Non-pigmented ciliary epithelial cell (primary cell): ENCODE data around the gene FMNL2.

ENCODE experiments used
- DNase-seq: peaks from one replicate; pipeline ENCODE4 v3.0.0-alpha.2; 2010; ENCODE audit warnings: low read depth

FMNL2 gene

DNA sequence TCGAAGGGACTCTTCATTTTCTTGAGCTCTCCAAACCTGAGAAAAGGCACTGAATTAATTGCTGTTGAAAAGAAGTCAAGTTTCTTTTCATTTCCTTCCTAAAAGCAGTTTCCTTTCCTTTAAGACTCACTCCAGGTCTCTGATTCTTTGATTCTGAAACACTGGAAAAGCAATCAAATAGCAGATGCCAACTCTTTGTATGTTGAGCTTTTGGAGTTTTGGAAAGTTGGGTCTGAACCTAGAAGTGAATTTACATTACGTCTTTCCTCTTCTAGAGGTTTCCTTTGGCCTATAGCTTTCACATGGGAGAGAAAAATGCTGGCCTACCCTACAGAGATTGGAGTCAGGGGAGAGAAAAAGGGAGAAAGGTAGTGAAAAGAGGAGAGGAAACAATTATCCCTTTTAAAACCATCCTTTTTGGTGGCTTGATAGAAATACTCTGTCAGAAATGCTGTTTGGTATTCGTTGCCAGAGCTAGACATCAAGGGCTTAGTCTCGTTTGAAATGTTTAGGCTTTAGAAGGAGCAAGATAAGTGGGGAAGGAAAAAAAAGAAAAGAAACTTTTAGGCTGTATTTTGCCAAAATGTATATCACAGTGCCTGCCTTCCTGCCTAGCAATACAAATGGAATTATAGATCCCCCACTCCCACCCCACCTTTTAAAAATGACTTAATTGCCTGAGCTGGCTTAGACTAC, 194.6 kb downstream of the FMNL2 start:
- no peak for DNase-seq

- DNase-seq: no peak
Measured at GRCh38 chr2:152532241-152532640, 197.3 kb downstream of the FMNL2 start.

DNA sequence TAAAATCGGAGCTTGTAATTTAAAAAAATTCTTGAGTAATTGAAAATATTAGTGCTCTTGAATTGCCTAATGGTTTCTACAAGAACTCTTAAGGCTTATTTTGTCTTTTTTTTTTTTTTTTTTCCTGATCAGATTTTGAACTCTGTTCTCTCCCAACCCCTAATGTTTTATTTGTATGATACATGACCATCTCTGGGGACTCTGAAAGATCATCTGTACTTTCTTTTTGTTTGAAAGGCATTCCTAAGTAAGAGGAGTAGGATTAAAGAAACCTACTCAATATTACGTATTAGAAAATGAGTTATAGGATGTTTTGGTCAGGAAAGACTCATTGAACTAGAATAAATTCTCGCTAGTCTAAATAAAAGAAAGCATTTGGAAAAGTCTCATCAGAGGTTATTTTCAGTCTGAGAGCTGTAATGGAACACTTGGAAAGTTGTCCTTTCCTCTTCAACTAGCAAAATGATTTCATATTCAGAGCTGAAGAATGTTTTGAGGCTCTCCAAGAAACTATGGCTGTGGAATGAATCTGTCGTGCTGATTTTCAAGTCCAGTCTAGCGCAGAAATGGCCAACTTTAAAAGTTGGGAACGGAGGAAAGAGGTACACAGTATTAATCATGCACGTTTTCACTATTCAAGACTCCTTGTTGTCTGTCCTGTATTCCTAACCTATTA, 199.6 kb downstream of the FMNL2 start:
- no peak for DNase-seq

DNA sequence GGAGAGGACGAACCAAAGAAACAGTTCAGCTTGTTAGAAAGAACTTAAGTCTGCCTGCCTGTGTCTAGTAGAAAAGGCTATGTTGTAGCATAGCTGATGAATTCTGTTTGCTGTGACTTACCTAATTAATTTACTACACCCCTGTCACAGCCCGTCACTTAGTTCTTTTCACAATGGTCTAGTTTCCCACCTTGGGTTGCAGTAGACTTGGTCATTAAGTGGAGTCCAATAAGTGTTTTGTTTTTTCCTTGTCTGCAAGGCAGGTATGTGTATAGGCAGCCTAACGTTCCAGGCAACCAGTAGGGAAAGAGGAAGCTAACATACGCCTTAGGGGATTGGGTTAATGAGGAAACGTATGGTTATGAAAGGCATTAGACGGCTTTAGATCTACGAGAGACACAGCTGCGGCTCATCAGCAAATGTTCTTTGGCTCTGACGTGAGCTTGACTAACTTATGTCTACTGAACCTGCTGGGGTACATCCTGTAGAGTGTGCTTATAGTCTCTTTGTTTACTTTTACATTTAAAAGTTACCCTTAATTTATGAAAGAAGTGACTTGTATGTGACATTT, 202.2 kb downstream of the FMNL2 start:
- no peak for DNase-seq

DNA sequence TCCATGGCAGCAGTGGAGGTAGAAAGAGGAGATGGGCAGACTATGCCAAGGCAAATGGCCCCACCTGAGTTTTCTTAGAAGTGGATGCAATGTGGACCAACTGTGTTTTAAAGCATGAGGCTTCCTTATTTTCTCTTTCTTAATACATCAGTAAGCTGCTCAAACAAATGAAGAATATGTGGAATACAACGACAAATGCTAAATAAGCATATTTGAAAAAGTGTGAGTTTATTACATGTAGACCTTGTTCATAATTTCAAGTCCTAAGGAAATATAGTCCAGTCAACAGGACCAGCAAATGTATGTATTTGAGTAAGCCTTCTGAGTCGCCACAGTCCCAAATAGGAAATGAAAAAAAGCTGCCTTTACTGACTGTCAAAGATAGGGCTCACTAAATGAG, 204.4 kb downstream of the FMNL2 start:
- DNase-seq: no peak

DNA sequence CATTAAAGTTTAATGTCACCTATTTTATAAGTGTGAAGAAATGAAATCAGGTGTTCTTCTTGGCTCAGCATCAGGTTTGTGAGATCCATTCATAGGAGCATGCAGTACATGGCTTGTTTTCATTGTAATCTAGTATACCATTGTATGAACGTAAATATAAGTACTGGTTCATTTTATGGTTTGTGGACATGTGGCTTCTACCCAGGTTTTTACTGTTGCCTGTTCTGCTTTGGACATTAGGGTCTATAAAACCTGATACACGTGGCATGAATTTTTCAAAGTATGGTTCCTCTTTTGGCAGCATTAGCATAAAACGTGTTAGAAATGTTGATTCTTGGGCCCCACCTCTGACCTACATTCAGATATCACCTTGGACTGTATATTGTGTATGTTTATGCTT, 206.7 kb downstream of the FMNL2 start:
- no peak for DNase-seq

DNA sequence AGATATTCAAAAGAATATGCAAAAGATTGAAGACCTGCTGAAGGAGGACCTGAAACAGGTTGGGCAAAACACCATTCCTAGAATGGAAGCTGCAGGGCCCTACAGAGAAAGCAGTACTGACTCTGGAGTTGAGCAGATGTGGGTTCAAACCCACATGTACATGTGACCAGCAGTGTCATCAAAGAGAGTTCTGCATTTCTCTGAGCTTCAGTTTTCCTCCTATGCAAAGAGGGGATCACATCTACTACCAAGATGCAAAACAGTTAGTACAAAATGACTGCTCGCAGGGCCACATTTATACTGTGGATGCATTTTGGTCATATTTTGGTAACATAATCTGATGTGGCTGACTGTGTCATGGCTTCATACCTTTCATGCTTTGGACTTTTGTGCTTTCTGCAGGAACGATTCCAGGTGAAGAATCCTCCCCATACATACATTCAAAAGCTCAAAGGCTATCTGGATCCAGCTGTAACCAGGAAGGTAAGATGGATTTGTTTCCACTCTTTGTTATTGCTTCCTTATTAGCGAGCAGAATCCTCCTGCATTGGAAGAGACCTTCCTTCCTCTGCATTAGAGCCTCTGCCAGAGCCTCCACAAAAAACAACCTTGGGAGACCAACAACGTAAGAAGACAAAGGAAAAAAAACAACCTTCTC, 207.5 kb downstream of the FMNL2 start:
- no peak for DNase-seq

- DNase-seq: peak; percentile 89
Measured at GRCh38 chr2:152542995-152543481, 208.1 kb downstream of the FMNL2 start.

DNA sequence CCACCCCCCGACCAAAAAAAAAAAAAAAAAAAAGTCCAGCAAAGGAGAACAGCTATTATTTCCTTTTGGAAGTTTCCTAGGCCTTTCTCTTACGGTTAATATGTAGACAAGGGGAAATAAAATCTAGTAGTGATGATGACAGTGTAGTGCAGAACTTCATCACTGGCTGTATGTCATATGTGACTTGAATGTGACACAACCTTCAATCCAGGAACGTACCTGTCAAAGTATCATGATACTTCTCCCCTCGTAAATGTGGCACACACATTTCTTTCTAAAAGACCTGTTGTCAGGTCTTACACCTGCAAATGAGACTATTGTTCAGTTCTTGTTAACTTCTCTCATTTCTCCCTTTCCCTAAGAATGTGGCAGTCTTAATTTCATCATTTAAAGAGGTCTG, 208.7 kb downstream of the FMNL2 start:
- no peak for DNase-seq

DNA sequence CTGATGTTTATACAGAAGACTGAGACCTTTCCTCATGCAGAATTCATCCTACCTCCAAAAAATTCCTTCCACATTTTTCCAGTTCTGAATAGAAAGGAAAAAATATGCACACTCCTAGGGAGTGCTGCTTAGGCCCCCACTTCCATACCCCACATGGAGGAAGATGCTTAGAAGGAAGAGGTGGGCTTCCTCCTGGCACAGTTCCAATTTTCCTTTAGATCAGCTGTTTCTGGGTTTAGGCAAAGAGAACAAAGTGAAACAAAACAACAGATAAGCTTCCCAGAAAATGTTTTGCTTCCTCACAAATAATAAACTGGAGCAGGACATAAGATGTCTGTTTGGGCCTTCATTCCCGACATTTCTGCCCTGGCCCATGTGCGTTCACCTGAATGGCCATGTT, 209.7 kb downstream of the FMNL2 start:
- DNase-seq: no peak

- no peak for DNase-seq
Measured at GRCh38 chr2:152546230-152546837, 211.4 kb downstream of the FMNL2 start.

DNA sequence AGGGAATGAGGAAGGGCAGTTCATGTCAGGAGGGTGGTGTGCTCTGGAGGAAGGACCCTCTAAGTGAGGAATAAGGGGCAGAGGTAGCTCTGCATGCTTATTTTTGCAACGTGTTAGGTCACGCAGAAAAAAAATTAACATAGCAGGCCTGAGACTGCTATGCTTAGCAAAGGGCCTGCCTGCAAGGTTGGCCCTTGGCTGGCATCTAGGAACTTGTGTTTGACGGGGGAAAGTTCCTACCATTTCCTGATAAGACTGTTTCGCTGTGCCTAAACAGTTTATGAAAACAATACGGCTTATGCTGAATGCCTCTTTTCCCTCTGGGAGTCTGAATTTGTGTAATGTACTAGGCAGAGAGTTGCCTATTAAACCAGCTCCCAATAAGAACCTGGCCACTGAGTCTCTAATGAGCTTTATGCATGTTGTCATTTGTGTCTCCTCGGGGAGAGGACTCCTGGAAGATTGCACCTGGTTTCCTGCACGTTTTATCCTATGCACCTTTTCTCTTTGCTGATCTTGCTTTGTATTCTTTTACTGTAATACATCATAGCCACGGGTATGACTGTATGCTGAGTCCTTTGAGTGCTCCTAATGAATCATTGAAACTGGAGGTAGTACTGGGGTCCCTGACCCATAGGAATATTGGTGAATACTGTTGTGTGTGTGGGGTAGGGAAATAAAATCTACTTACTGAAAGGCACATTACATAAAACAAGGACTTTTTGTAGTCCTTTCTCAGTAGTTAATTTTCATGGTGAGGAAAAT, 213.3 kb downstream of the FMNL2 start:
- DNase-seq: no peak

DNA sequence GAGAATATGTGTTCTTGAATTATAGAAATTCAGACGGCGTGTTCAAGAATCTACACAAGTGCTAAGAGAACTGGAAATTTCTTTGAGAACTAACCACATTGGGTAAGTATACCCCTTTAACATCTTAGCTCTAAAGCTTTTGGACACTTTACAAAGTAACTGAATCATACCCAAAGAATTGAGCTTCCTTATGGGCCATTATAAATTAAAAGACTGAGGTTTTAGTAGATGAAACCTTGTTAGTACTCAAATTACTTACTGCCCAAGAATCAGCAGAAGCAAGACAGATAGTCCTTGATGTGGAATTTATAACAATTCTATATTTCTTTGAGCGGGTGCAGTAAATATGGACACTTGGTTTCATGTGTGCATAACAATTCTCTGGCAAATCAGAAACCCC, 214.0 kb downstream of the FMNL2 start:
- DNase-seq: no peak

- no peak for DNase-seq
Measured at GRCh38 chr2:152549423-152549822, 214.4 kb downstream of the FMNL2 start.

GRCh38 chr2:152550386-152550785, 215.4 kb downstream of the FMNL2 start:
- no peak for DNase-seq

GRCh38 chr2:152552888-152553287, 217.9 kb downstream of the FMNL2 start:
- no peak for DNase-seq

DNA sequence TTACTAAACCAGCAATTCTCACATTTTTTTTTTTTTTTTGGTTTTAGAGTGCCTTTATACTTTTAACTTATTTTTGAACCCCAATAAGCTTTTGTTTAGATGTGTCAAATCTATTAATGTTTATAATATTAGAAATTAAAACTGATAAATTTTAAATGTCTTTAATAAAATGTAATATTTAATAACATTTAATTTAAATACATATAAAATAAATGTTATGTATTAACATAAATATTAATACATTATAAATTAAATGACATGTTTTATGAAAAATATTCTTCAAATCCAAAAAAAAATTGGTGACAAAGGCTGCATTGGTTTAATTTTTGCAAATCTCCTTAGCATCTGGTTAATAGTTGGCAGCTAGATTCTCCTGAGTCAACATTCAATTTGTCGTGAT, 218.5 kb downstream of the FMNL2 start:
- no peak for DNase-seq

GRCh38 chr2:152555048-152555447, 220.1 kb downstream of the FMNL2 start:
- DNase-seq: no peak

GRCh38 chr2:152556506-152556905, 221.5 kb downstream of the FMNL2 start:
- DNase-seq: no peak

DNA sequence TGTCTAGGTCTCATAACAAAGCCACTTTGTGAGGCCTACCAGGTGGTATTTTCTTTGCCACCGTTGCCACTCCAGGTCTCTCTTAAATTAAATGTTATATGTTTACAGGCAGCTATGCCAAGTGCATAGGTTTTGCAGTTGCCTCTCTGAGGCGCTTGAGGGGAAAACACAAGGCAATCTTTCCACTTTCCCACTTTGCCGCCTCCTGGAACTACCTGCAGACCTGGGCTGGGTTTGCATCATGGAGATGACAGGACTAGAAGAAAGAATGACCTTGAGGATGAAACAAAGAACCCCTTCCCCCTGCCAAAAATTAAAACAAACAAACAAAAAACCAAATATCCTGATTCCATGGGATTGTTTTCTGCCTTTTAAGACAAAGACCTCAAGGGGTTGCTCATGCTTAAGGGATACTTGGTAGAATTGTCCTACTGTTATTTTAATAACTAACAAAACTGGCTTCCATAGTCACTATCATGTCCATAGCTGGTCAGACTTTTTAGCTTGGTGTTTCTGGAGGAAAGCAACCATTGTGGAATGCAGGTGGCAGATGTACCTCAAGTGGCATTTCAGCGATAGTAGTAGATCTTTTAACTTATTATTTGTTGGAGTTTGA, 222.4 kb downstream of the FMNL2 start:
- no peak for DNase-seq
